WTC11 (cell line): ENCODE results near the gene AANAT. TPM values are rescaled to one million over a fixed set of nuclear protein-coding genes. Genes with fewer than 3 reads are reported as not detected.
"Not testable (repeated sequence)": the region's sequence is repeated elsewhere in the genome, so short reads cannot be mapped to it uniquely, and the experiment has no call there.

Experiments
- ATAC-seq: fragments of 200-7000 bp; cut with Tn5 transposase; 2 replicates; pipeline ENCODE4 v1.10.0; 2021; ENCODE audit warnings: mild to moderate bottlenecking, moderate library complexity
- CTCF ChIA-PET: fragments of 300-600 bp; sonication (Branson Sonifier 250); formaldehyde crosslinking; loops from one replicate; lab custom pipeline; 2021; ENCODE audit warnings: antibody characterized with exemption; lab: Charles Lee
- POLR2A ChIA-PET: fragments of 350-600 bp; sonication (Branson Sonifier 250); formaldehyde crosslinking; loops from one replicate; lab custom pipeline; 2021; ENCODE audit warnings: antibody characterized with exemption; lab: Charles Lee
- DNase-seq: peaks from one replicate; pipeline ENCODE4 v3.0.0; 2021; ENCODE audit warnings: low spot score
- H3K27ac Mint-ChIP-seq: 2 replicates; pipeline ENCODE4 v1.8.0; 2021; ENCODE audit warnings: mixed read lengths
- H3K27me3 Mint-ChIP-seq: 2 replicates; pipeline ENCODE4 v1.8.0; 2021; ENCODE audit warnings: low read depth, mild to moderate bottlenecking, moderate library complexity, mixed read lengths
- H3K36me3 Mint-ChIP-seq: 2 replicates; pipeline ENCODE4 v1.8.0; 2021; ENCODE audit warnings: mixed read lengths
- H3K4me1 Mint-ChIP-seq: 2 replicates; pipeline ENCODE4 v1.8.0; 2022; ENCODE audit warnings: mixed read lengths
- H3K4me3 Mint-ChIP-seq: 2 replicates; pipeline ENCODE4 v1.8.0; 2021; ENCODE audit warnings: mild to moderate bottlenecking, moderate library complexity, mixed read lengths
- H3K9me3 Mint-ChIP-seq: 2 replicates; pipeline ENCODE4 v1.8.0; 2021; ENCODE audit warnings: mixed read lengths
- ATF1 ChIP-seq: sonication (generic); formaldehyde crosslinking; IDR thresholded peaks from 2 replicates; pipeline ENCODE4 v1.8.1; 2023; ENCODE audit warnings: mild to moderate bottlenecking, moderate library complexity, missing genetic modification reagents
- CBFB ChIP-seq: sonication (generic); formaldehyde crosslinking; IDR thresholded peaks from 2 replicates; pipeline ENCODE4 v1.8.1; 2022; ENCODE audit warnings: mild to moderate bottlenecking, low read depth, missing genetic modification reagents
- MXD4 ChIP-seq: fragments of 250-450 bp; sonication (Bioruptor Pico); IDR thresholded peaks from 2 replicates; pipeline ENCODE4 v1.8.0; 2021; ENCODE audit warnings: mild to moderate bottlenecking, moderate library complexity, borderline replicate concordance
- NR2C2 ChIP-seq: sonication (generic); formaldehyde crosslinking; IDR thresholded peaks from 2 replicates; pipeline ENCODE4 v1.8.0; 2022; ENCODE audit warnings: mild to moderate bottlenecking, missing genetic modification reagents
- RORB ChIP-seq: fragments of 250-450 bp; sonication (Bioruptor Pico); IDR thresholded peaks from 2 replicates; pipeline ENCODE4 v1.9.0; 2021; ENCODE audit warnings: mild to moderate bottlenecking
- USF1 ChIP-seq: sonication (generic); formaldehyde crosslinking; IDR thresholded peaks from 2 replicates; pipeline ENCODE4 v1.8.0; 2022; ENCODE audit warnings: mild to moderate bottlenecking, missing genetic modification reagents
- ZNF232 ChIP-seq: sonication (generic); formaldehyde crosslinking; IDR thresholded peaks from 2 replicates; pipeline ENCODE4 v1.8.0; 2022; ENCODE audit warnings: mild to moderate bottlenecking, missing genetic modification reagents
- ZNF396 ChIP-seq: fragments of 250-450 bp; sonication (Bioruptor Pico); IDR thresholded peaks from 2 replicates; pipeline ENCODE4 v1.8.0; 2021; ENCODE audit warnings: mild to moderate bottlenecking, moderate library complexity, borderline replicate concordance
- total RNA-seq: library from RNA; stranded (reverse); gene quantifications from 3 replicates; pipeline ENCODE4 v1.2.3, GENCODE V29; 2021
- TF ChIP-seq, protein P1 (sequence below): sonication (generic); formaldehyde crosslinking; IDR thresholded peaks from 2 replicates; pipeline ENCODE4 v1.8.1; 2023; ENCODE audit warnings: mild to moderate bottlenecking, missing genetic modification reagents, moderate library complexity
- TF ChIP-seq, protein P2 (sequence below): sonication (generic); formaldehyde crosslinking; IDR thresholded peaks from 2 replicates; pipeline ENCODE4 v1.8.0; 2023; ENCODE audit warnings: missing genetic modification reagents, mild to moderate bottlenecking, borderline replicate concordance
- TF ChIP-seq, protein P3 (sequence below): fragments of 250-450 bp; sonication (Bioruptor Pico); conservative IDR thresholded peaks from 2 replicates; pipeline ENCODE4 v1.9.0; 2021; ENCODE audit warnings: mild to moderate bottlenecking

AANAT gene
- total RNA-seq, 1 experiment from 2014 or later = 0.17 TPM

DNA sequence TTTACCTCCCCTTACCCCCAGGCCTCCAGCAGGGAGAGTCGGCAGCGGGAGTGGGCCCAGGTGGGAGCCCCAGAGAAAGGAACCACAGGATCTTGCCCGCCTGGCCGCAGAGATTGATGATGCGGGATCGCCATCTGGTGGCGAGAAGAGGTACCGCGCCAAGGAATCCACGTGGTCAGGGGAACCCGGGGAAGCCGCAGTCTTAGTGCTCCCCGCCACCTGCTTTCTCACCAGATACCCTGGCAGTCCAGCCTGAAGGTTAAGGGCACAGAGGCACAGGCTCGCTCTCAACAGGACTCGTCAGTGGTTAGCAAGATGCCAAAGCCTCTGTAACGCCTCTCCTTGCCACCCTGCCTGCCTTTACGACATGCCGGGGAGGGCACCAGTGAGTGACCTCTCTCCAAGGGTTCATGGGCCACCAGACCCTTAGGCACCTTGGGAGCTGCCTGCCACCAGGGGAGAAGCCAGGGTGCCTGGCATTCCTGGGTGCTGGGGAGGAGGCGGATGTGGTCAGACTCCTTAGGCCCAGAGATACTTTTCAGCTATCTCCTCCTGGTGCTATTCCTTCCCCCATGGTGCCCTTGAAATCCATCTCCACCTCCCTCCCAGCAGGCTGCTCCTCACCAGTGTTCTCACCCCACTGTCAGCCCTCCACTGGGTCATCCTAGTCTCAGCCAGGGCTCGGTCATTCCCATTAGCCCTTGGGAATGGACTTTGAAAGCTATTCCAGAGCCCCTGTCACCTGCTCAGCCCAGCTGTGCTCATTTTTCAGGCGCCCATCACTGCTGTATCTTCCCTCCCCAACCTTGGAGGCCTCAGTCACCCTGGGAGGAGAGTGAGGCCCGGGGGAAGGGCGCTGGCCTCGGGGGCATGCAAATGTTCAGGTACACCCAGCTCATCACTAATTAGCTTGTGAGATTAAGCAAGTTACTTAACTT lies 39.3 kb downstream of the AANAT start (continued):
- TF ChIP-seq, protein P1, sequence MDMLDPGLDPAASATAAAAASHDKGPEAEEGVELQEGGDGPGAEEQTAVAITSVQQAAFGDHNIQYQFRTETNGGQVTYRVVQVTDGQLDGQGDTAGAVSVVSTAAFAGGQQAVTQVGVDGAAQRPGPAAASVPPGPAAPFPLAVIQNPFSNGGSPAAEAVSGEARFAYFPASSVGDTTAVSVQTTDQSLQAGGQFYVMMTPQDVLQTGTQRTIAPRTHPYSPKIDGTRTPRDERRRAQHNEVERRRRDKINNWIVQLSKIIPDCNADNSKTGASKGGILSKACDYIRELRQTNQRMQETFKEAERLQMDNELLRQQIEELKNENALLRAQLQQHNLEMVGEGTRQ (CRISPR knock-in tag) = peak; percentile 78

- ATAC-seq, H3K27ac Mint-ChIP-seq, DNase-seq, H3K4me3 Mint-ChIP-seq, H3K9me3 Mint-ChIP-seq, H3K4me1 Mint-ChIP-seq, H3K36me3 Mint-ChIP-seq: not testable (repeated sequence)
- CTCF ChIA-PET = interaction anchor here (1.0 to 5.7 kb wide), 11 partner anchors 10 to 143 kb away, joined by 3 to 40 read pairs (median 6); partner anchors contain the start of genes AANAT and PRCD
- POLR2A ChIA-PET = interaction anchor here (0.6 kb wide), 1 partner anchor 360 kb away, joined by 9 read pairs; no protein-coding TSS in a partner anchor
- H3K27me3 Mint-ChIP-seq = peaks cover 21% of the 10 kb centered on the region
Observed at GRCh38 chr17:76508472-76509063, 41.2 kb downstream of the AANAT start.

GRCh38 chr17:76510831-76511244 lies 43.4 kb downstream of the AANAT start:
- Mint-ChIP-seq H3K27me3 (peaks cover 21% of the 10 kb centered on the region), H3K4me1 (0 out of 2 replicates have a peak, but pooled peaks cover 2% of the 10 kb centered on the region), H3K27ac (no peak overlapping the region), H3K9me3 (no peaks in the 10 kb centered on the region), H3K36me3 (no peaks in the 10 kb centered on the region), H3K4me3 (no peak overlapping the region)
- no peak for TF ChIP-seq USF1
- TF ChIP-seq, protein P2, sequence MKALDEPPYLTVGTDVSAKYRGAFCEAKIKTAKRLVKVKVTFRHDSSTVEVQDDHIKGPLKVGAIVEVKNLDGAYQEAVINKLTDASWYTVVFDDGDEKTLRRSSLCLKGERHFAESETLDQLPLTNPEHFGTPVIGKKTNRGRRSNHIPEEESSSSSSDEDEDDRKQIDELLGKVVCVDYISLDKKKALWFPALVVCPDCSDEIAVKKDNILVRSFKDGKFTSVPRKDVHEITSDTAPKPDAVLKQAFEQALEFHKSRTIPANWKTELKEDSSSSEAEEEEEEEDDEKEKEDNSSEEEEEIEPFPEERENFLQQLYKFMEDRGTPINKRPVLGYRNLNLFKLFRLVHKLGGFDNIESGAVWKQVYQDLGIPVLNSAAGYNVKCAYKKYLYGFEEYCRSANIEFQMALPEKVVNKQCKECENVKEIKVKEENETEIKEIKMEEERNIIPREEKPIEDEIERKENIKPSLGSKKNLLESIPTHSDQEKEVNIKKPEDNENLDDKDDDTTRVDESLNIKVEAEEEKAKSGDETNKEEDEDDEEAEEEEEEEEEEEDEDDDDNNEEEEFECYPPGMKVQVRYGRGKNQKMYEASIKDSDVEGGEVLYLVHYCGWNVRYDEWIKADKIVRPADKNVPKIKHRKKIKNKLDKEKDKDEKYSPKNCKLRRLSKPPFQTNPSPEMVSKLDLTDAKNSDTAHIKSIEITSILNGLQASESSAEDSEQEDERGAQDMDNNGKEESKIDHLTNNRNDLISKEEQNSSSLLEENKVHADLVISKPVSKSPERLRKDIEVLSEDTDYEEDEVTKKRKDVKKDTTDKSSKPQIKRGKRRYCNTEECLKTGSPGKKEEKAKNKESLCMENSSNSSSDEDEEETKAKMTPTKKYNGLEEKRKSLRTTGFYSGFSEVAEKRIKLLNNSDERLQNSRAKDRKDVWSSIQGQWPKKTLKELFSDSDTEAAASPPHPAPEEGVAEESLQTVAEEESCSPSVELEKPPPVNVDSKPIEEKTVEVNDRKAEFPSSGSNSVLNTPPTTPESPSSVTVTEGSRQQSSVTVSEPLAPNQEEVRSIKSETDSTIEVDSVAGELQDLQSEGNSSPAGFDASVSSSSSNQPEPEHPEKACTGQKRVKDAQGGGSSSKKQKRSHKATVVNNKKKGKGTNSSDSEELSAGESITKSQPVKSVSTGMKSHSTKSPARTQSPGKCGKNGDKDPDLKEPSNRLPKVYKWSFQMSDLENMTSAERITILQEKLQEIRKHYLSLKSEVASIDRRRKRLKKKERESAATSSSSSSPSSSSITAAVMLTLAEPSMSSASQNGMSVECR (CRISPR knock-in tag) = no peak
- no peak for TF ChIP-seq ZNF396
- TF ChIP-seq, protein P3, sequence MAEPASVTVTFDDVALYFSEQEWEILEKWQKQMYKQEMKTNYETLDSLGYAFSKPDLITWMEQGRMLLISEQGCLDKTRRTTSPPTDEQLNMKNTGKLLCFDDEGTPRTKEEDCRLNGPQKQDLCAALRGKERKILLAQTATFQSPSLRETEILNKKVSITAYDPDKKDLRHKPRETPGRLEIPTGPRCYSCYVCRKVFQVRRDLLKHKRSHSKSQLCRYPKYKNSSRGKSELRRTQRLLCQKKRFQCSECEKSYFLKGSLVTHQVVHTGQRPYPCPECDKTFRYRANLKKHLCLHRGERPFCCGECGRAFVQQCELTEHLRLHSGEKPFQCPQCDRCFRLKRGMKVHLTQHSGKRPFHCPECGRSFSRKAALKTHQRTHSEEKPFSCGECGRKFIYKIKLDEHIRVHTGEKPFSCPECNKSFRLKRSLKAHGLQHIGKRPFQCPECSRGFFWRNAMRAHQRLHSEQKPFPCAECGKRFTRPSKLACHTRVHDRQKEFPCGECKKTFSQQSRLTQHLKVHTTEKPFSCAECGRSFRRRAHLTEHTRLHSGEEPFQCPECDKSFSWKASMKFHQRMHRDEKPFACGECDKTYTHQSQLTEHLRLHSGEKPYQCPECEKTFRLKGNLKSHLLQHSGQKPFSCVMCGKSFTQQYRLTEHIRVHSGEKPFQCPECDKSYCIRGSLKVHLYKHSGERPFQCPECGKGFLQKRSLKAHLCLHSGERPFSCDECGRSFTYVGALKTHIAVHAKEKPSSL (CRISPR knock-in tag) = no peak
- DNase-seq (no peak), ATAC-seq (no peak)
- CTCF ChIA-PET = interaction anchor here (0.6 to 5.7 kb wide), 7 partner anchors 13 to 170 kb away, joined by 3 to 40 read pairs (median 4); no protein-coding TSS in a partner anchor
- POLR2A ChIA-PET = no interaction called here

DNA sequence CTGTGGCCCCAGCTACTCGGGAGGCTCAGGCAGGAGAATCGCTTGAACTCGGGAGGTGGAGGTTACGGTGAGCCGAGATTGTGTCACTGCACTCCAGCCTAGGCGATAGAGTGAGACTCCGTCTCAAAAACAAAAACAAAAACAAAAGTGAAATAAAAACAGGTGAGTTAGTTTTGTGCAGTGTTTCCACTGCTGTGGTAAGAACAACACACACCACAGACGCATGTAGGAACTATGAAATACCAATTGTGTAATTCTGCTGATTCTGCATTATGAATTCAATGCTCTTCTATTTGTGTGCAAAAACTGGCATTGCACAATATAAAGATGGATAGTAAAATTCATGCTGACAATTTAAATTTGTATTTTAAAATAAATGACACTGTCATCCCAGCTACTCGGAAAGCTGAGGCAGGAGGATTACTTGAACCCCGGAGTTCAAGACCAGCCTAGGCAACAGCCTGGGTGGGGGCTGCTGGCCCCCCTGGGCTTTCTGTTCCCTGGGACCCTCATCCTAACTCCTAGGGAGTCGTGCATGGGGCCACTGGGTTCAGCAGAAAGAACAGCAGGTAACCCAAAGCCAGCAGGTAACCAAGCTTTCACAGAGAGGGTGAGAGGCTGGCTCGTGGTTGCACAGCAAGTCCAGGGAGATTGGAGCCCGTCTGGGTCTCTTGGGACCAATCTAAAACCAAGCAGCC lies 44.4 kb downstream of the AANAT start:
- H3K36me3 Mint-ChIP-seq = no peaks in the 10 kb centered on the region
- DNase-seq (no peak), ATAC-seq (no peak)
- ChIA-PET POLR2A (no interaction called here), CTCF (interaction anchor here (0.8 to 3.9 kb wide), 9 partner anchors 11 to 169 kb away, joined by 3 to 16 read pairs (median 4); no protein-coding TSS in a partner anchor)
- H3K27ac Mint-ChIP-seq = no peak overlapping the region
- H3K9me3 Mint-ChIP-seq = no peaks in the 10 kb centered on the region
- no peak overlapping the region for H3K4me3 Mint-ChIP-seq
- 0 out of 2 replicates have a peak, but pooled peaks cover 2% of the 10 kb centered on the region for H3K4me1 Mint-ChIP-seq
- peaks cover 18% of the 10 kb centered on the region for H3K27me3 Mint-ChIP-seq
- TF ChIP-seq, protein P1 (CRISPR knock-in tag) = no peak
- TF ChIP-seq MXD4 (CRISPR knock-in tag) = no peak
- no peak for TF ChIP-seq NR2C2 (CRISPR knock-in tag)
- TF ChIP-seq ZNF232 = no peak
- TF ChIP-seq, protein P3 (CRISPR knock-in tag) = no peak
- TF ChIP-seq RORB = no peak
- no peak for TF ChIP-seq ATF1
- no peak for TF ChIP-seq ZNF396
- TF ChIP-seq CBFB (CRISPR knock-in tag) = no peak
